A549 (cell line): ENCODE results near the gene GIGYF1. TPM values are rescaled to one million over a fixed set of nuclear protein-coding genes. Genes with fewer than 3 reads are reported as not detected.

Experiments
- ATAC-seq, 2 experiments: fragments of 200-7000 bp in 1 of 2; fragments of >200 bp in 1 of 2; cut with Nextera tagmentation in 1 of 2; cut with Tn5 transposase in 1 of 2; 3 replicates each; pipeline versions ENCODE4 v1.8.0 to v1.9.1; 2018 to 2020; ENCODE audit warnings: mild to moderate bottlenecking in 1 of 2, moderate library complexity in 1 of 2
- CTCF ChIA-PET: fragments of 300-600 bp; sonication (Branson Sonifier 250); formaldehyde crosslinking; extraction: SDS; loops from one replicate; lab custom pipeline; 2021; ENCODE audit warnings: antibody characterized with exemption, inconsistent platforms; lab: Yijun Ruan, JAX
- POLR2A ChIA-PET: fragments of 350-600 bp; formaldehyde crosslinking; extraction: SDS; loops from one replicate; lab custom pipeline; 2021; ENCODE audit warnings: antibody characterized with exemption, inconsistent platforms; lab: Yijun Ruan, JAX
- DNase-seq, 2 experiments: peaks; one replicate each; pipeline versions ENCODE4 v3.0.0 to v3.0.0-alpha.2; 2011 to 2016; ENCODE audit warnings: low read depth in 1 of 2, low spot score in 1 of 2
- FAIRE-seq: peaks from 2 replicates; lab custom pipeline; 2011; peaks lifted over from hg19 to GRCh38; lab: Jason Lieb, UNC
- H3K27ac ChIP-seq, 2 experiments: fragments of >200 bp; sonication (Bioruptor Twin); formaldehyde crosslinking; 3 replicates each; pipeline ENCODE4 v1.5.1; 2016 to 2017
- H3K4me1 ChIP-seq: fragments of >200 bp; sonication (Bioruptor Twin); formaldehyde crosslinking; 3 replicates; pipeline ENCODE4 v1.6.1; 2016
- H3K4me2 ChIP-seq: fragments of >200 bp; sonication (Bioruptor Twin); formaldehyde crosslinking; 3 replicates; pipeline ENCODE4 v1.6.1; 2016
- H3K4me3 ChIP-seq: fragments of >200 bp; sonication (Bioruptor Twin); formaldehyde crosslinking; 3 replicates; pipeline ENCODE4 v1.5.1; 2016
- H3K9me3 ChIP-seq: fragments of >200 bp; sonication (Bioruptor Twin); formaldehyde crosslinking; 3 replicates; pipeline ENCODE4 v1.6.1; 2016
- BHLHE40 ChIP-seq: IDR thresholded peaks from 2 replicates; pipeline ENCODE4 v1.6.1; 2012; ENCODE audit warnings: low read depth, low read length, inconsistent platforms
- CBX2 ChIP-seq: fragments of 200-600 bp; sonication (generic); IDR thresholded peaks from 2 replicates; pipeline ENCODE4 v1.6.1; 2016; ENCODE audit warnings: low read depth, mild to moderate bottlenecking, borderline replicate concordance
- CBX8 ChIP-seq: fragments of 200-600 bp; sonication (generic); IDR thresholded peaks from 2 replicates; pipeline ENCODE4 v1.6.1; 2016
- EHMT2 ChIP-seq: fragments of 200-600 bp; sonication (generic); IDR thresholded peaks from 2 replicates; pipeline ENCODE4 v1.6.1; 2016; ENCODE audit warnings: antibody characterized with exemption, low read depth, mild to moderate bottlenecking, moderate library complexity
- EP300 ChIP-seq, 2 experiments: fragments of >200 bp; sonication (Bioruptor Twin); formaldehyde crosslinking; IDR thresholded peaks; 2 replicates in 1 of 2; 3 replicates in 1 of 2; pipeline ENCODE4 v1.6.1; 2016 to 2017
- GATA3 ChIP-seq: IDR thresholded peaks from 2 replicates; pipeline ENCODE4 v1.6.1; 2012; ENCODE audit warnings: borderline replicate concordance
- HEYL ChIP-seq: fragments of 250-450 bp; sonication (Bioruptor Pico); IDR thresholded peaks from 2 replicates; pipeline ENCODE4 v1.8.0; 2021; ENCODE audit warnings: mild to moderate bottlenecking, moderate library complexity
- HOXB5 ChIP-seq: fragments of 250-450 bp; sonication (Bioruptor Pico); IDR thresholded peaks from 2 replicates; pipeline ENCODE4 v1.5.0; 2020; ENCODE audit warnings: mild to moderate bottlenecking, moderate library complexity
- JUN ChIP-seq, 2 experiments: fragments of >200 bp; sonication (Bioruptor Twin); formaldehyde crosslinking; IDR thresholded peaks; 2 replicates in 1 of 2; 3 replicates in 1 of 2; pipeline ENCODE4 v1.6.1; 2016 to 2017
- JUNB ChIP-seq: fragments of >200 bp; sonication (Bioruptor Twin); formaldehyde crosslinking; IDR thresholded peaks from 2 replicates; pipeline ENCODE4 v1.6.1; 2016
- MAZ ChIP-seq: fragments of 150-350 bp; IDR thresholded peaks from 2 replicates; pipeline ENCODE4 v1.6.1; 2014; ENCODE audit warnings: antibody characterized with exemption, low read depth, low read length, borderline replicate concordance
- MYC ChIP-seq: IDR thresholded peaks from 2 replicates; pipeline ENCODE4 v1.6.1; 2012; ENCODE audit warnings: mild to moderate bottlenecking, inconsistent platforms, low read length, improper control_type of control experiment, borderline replicate concordance
- NPAS2 ChIP-seq: fragments of 250-450 bp; sonication (Bioruptor Pico); IDR thresholded peaks from 2 replicates; pipeline ENCODE4 v1.8.0; 2022; ENCODE audit warnings: mild to moderate bottlenecking, moderate library complexity, borderline replicate concordance
- PHF8 ChIP-seq: fragments of 200-600 bp; sonication (generic); IDR thresholded peaks from 2 replicates; pipeline ENCODE4 v1.6.1; 2016; ENCODE audit warnings: low read depth, mild to moderate bottlenecking, antibody characterized with exemption, moderate library complexity, borderline replicate concordance
- POLR2A ChIP-seq: IDR thresholded peaks from 2 replicates; pipeline ENCODE4 v1.6.1; 2012; ENCODE audit warnings: mild to moderate bottlenecking, low read length
- RAD21 ChIP-seq, 2 experiments: fragments of >200 bp in 1 of 2; sonication (Bioruptor Twin) in 1 of 2; formaldehyde crosslinking in 1 of 2; IDR thresholded peaks in 1 of 2; conservative IDR thresholded peaks in 1 of 2; 2 replicates in 1 of 2; 3 replicates in 1 of 2; pipeline ENCODE4 v1.6.1; 2012 to 2018; ENCODE audit warnings: inconsistent platforms in 1 of 2
- RCOR1 ChIP-seq: fragments of 150-350 bp; IDR thresholded peaks from 2 replicates; pipeline ENCODE4 v1.6.1; 2014; ENCODE audit warnings: antibody characterized with exemption, low read length, low read depth
- RFX5 ChIP-seq: fragments of 450-650 bp; IDR thresholded peaks from 2 replicates; pipeline ENCODE4 v1.7.1; 2014; ENCODE audit warnings: antibody characterized with exemption, mild to moderate bottlenecking, moderate library complexity
- RNF2 ChIP-seq: fragments of 200-600 bp; sonication (generic); IDR thresholded peaks from 2 replicates; pipeline ENCODE4 v1.6.1; 2016; ENCODE audit warnings: low read depth, mild to moderate bottlenecking, antibody characterized with exemption, moderate library complexity, borderline replicate concordance
- TFCP2L1 ChIP-seq: fragments of 250-450 bp; sonication (Bioruptor Pico); IDR thresholded peaks from 2 replicates; pipeline ENCODE4 v1.5.0; 2021; ENCODE audit warnings: mild to moderate bottlenecking
- TP53 ChIP-seq: fragments of 250-450 bp; sonication (Bioruptor Pico); IDR thresholded peaks from 2 replicates; pipeline ENCODE4 v1.5.0; 2021; ENCODE audit warnings: mild to moderate bottlenecking, moderate library complexity
- ZFP36 ChIP-seq: fragments of 450-650 bp; IDR thresholded peaks from 2 replicates; pipeline ENCODE4 v1.6.1; 2014; ENCODE audit warnings: borderline replicate concordance; ENCODE audit not compliant: partially characterized antibody
- WGBS: methylation state at CpG from one replicate; pipeline ENCODE4 v1.1.6; 2017; ENCODE audit errors: missing lambda C conversion rate; 5-methylcytosine and 5-hydroxymethylcytosine counted together
- polyA plus RNA-seq, 4 experiments: library from polyadenylated mRNA; depleted of rRNA in 3 of 4; stranded (reverse); fragments of >200 nt; fragmentation: RNase III in 1 of 4; extraction: RNeasy Plus Mini Kit Qiagen cat#74134 plus additional on column Dnase treatment in 1 of 4; gene quantifications; 2 replicates in 3 of 4; 3 replicates in 1 of 4; pipeline ENCODE4 v1.2.3, GENCODE V29; 2011 to 2017
- TF ChIP-seq, protein P1 (sequence below): fragments of 450-650 bp; IDR thresholded peaks from 2 replicates; pipeline ENCODE4 v1.6.1; 2014; ENCODE audit warnings: antibody characterized with exemption
- TF ChIP-seq, protein P2 (sequence below): fragments of >200 bp; sonication (Bioruptor Twin); formaldehyde crosslinking; IDR thresholded peaks from 3 replicates; pipeline ENCODE4 v1.6.1; 2016
- TF ChIP-seq, protein P3 (sequence below): fragments of >200 bp; sonication (Bioruptor Twin); formaldehyde crosslinking; IDR thresholded peaks from 3 replicates; pipeline ENCODE4 v1.5.1; 2016
- TF ChIP-seq, protein P4 (sequence below): fragments of 200-600 bp; sonication (generic); IDR thresholded peaks from 2 replicates; pipeline ENCODE4 v1.6.1; 2016; ENCODE audit warnings: antibody characterized with exemption, mild to moderate bottlenecking, moderate library complexity
- TF ChIP-seq, protein P5 (sequence below): IDR thresholded peaks from 2 replicates; pipeline ENCODE4 v1.6.1; 2012
- TF ChIP-seq, protein P6 (sequence below): IDR thresholded peaks from 2 replicates; pipeline ENCODE4 v1.6.1; 2012; ENCODE audit warnings: low read depth, borderline replicate concordance
- TF ChIP-seq, protein P7 (sequence below): fragments of 150-350 bp; IDR thresholded peaks from 2 replicates; pipeline ENCODE4 v1.6.1; 2014; ENCODE audit warnings: low read depth, mild to moderate bottlenecking, low read length

GIGYF1 gene
- polyA plus RNA-seq, 2 of the 4 experiments (the other 2 are of a cell fraction), result 5.1 to 18.9 TPM

DNA sequence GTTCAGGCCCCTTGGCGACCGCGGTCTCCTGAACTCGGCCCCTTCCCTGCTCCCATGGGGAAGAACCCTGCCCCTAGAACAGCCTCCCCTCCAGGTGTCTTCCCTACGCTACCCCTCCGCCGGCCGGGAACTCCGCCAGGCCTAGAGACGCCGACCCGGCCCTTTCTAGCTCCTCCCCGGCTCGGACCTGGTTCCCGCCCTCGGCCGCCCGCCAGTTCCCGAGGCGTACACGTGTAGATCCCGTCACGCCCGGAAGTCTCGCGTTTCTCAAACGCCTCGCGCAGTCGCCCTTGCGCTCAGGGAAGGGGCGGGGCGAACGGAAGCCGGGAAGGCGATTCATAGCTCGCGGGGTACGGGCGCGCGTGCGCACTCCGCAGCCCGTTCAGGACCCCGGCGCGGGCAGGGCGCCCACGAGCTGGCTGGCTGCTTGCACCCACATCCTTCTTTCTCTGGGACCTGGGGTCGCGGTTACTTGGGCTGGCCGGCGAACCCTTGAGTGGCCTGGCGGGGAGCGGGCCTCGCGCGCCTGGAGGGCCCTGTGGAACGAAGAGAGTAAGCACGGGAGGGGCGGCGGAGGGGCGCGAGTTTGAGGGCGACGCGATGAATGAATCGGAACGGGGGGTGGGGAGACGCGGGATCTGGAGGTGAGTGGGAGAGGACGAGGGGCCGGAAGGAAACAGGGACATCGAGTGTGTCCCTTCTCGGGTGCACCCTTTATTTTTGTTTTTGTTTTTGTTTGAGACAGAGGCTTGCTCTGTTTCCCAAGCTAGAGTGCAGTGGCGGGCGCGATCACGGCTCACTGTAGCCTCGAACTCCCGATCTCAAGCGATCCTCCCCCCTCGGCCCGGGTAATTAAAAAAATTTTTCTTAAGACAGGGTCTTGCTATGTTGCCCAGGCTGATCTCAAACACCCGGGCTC is 12.0 kb upstream of the GIGYF1 start, which contains the start of gene POP7:
Gene POP7, plus strand, starts transcription at position 369 of the 919 bp plus-strand sequence. CDS start 710 bp downstream, outside the sequence.
- Histone ChIP-seq H3K27ac (peak within 1 kb of the TSS; percentile 91 to 96), H3K4me1 (peaks cover 12% of the 10 kb centered on the region), H3K4me3 (peak within 1 kb of the TSS; percentile 76), H3K4me2 (peak within 1 kb of the TSS; percentile 97), H3K9me3 (no peaks in the 10 kb centered on the region)
- WGBS, result under 1% methylated on average over 53 of the region's 86 CpGs
- DNase-seq, result peak; percentile 91 to 99
- CTCF ChIA-PET, result interaction anchor here (0.6 to 12.8 kb wide), 58 partner anchors 14 to 510 kb away, joined by 3 to 266 read pairs (median 6); partner anchors contain the start of genes EPHB4, EPO, FBXO24 and GIGYF1
- POLR2A ChIA-PET, result interaction anchor here (0.6 to 2.4 kb wide), 23 partner anchors 9 to 511 kb away, joined by 3 to 19 read pairs (median 6); partner anchors contain the start of genes EPHB4, FBXO24, GIGYF1 and GNB2
- FAIRE-seq, result peak; percentile 87
- ATAC-seq, result peak; percentile 95 to 96
- TF ChIP-seq RFX5 (0 out of 2 replicates have a peak, but pooled peaks have one; percentile 42), EHMT2 (no peak), RAD21 (conservative IDR thresholded peaks at IDR 0.05 in 1 of 2, IDR thresholded peaks at IDR 0.05 in 1 of 2) (no peak), TP53 (CRISPR knock-in tag) (no peak), MYC (peak; percentile 34; the same call in 1 of the 2 replicates), PHF8 (peak; percentile 81), TFCP2L1 (no peak), JUNB (no peak), HOXB5 (CRISPR knock-in tag) (no peak), EP300 (IDR thresholded peaks at IDR 0.05) (no peak), HEYL (CRISPR knock-in tag) (no peak), BHLHE40 (no peak), POLR2A (peak; percentile 72), JUN (IDR thresholded peaks at IDR 0.05) (peak; percentile 62 to 87; a peak in 4 of 5 replicates), ZFP36 (no peak), CBX8 (no peak), GATA3 (peak; percentile 46; the same call in 1 of the 2 replicates), CBX2 (no peak), NPAS2 (CRISPR knock-in tag) (no peak), MAZ (no peak), RCOR1 (no peak), RNF2 (no peak)
- TF ChIP-seq, protein P1, sequence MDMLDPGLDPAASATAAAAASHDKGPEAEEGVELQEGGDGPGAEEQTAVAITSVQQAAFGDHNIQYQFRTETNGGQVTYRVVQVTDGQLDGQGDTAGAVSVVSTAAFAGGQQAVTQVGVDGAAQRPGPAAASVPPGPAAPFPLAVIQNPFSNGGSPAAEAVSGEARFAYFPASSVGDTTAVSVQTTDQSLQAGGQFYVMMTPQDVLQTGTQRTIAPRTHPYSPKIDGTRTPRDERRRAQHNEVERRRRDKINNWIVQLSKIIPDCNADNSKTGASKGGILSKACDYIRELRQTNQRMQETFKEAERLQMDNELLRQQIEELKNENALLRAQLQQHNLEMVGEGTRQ, result peak; percentile 48; the same call in 1 of the 2 replicates
- TF ChIP-seq, protein P2, sequence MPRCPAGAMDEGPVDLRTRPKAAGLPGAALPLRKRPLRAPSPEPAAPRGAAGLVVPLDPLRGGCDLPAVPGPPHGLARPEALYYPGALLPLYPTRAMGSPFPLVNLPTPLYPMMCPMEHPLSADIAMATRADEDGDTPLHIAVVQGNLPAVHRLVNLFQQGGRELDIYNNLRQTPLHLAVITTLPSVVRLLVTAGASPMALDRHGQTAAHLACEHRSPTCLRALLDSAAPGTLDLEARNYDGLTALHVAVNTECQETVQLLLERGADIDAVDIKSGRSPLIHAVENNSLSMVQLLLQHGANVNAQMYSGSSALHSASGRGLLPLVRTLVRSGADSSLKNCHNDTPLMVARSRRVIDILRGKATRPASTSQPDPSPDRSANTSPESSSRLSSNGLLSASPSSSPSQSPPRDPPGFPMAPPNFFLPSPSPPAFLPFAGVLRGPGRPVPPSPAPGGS, result peak; percentile 35; the same call in 1 of the 3 replicates
- TF ChIP-seq, protein P3, sequence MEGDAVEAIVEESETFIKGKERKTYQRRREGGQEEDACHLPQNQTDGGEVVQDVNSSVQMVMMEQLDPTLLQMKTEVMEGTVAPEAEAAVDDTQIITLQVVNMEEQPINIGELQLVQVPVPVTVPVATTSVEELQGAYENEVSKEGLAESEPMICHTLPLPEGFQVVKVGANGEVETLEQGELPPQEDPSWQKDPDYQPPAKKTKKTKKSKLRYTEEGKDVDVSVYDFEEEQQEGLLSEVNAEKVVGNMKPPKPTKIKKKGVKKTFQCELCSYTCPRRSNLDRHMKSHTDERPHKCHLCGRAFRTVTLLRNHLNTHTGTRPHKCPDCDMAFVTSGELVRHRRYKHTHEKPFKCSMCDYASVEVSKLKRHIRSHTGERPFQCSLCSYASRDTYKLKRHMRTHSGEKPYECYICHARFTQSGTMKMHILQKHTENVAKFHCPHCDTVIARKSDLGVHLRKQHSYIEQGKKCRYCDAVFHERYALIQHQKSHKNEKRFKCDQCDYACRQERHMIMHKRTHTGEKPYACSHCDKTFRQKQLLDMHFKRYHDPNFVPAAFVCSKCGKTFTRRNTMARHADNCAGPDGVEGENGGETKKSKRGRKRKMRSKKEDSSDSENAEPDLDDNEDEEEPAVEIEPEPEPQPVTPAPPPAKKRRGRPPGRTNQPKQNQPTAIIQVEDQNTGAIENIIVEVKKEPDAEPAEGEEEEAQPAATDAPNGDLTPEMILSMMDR, result no peak
- TF ChIP-seq, protein P4, sequence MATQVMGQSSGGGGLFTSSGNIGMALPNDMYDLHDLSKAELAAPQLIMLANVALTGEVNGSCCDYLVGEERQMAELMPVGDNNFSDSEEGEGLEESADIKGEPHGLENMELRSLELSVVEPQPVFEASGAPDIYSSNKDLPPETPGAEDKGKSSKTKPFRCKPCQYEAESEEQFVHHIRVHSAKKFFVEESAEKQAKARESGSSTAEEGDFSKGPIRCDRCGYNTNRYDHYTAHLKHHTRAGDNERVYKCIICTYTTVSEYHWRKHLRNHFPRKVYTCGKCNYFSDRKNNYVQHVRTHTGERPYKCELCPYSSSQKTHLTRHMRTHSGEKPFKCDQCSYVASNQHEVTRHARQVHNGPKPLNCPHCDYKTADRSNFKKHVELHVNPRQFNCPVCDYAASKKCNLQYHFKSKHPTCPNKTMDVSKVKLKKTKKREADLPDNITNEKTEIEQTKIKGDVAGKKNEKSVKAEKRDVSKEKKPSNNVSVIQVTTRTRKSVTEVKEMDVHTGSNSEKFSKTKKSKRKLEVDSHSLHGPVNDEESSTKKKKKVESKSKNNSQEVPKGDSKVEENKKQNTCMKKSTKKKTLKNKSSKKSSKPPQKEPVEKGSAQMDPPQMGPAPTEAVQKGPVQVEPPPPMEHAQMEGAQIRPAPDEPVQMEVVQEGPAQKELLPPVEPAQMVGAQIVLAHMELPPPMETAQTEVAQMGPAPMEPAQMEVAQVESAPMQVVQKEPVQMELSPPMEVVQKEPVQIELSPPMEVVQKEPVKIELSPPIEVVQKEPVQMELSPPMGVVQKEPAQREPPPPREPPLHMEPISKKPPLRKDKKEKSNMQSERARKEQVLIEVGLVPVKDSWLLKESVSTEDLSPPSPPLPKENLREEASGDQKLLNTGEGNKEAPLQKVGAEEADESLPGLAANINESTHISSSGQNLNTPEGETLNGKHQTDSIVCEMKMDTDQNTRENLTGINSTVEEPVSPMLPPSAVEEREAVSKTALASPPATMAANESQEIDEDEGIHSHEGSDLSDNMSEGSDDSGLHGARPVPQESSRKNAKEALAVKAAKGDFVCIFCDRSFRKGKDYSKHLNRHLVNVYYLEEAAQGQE, result peak; percentile 93
- TF ChIP-seq, protein P5, sequence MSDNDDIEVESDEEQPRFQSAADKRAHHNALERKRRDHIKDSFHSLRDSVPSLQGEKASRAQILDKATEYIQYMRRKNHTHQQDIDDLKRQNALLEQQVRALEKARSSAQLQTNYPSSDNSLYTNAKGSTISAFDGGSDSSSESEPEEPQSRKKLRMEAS, result peak; percentile 94
- TF ChIP-seq, protein P6, sequence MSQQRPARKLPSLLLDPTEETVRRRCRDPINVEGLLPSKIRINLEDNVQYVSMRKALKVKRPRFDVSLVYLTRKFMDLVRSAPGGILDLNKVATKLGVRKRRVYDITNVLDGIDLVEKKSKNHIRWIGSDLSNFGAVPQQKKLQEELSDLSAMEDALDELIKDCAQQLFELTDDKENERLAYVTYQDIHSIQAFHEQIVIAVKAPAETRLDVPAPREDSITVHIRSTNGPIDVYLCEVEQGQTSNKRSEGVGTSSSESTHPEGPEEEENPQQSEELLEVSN, result peak; percentile 85
- TF ChIP-seq, protein P7, sequence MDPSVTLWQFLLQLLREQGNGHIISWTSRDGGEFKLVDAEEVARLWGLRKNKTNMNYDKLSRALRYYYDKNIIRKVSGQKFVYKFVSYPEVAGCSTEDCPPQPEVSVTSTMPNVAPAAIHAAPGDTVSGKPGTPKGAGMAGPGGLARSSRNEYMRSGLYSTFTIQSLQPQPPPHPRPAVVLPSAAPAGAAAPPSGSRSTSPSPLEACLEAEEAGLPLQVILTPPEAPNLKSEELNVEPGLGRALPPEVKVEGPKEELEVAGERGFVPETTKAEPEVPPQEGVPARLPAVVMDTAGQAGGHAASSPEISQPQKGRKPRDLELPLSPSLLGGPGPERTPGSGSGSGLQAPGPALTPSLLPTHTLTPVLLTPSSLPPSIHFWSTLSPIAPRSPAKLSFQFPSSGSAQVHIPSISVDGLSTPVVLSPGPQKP, result no peak
